ENCODE measurements around the gene CDK3. TPM values are rescaled to one million over a fixed set of nuclear protein-coding genes. Genes with fewer than 3 reads are reported as not detected.

CDK3 gene
- total RNA-seq, result 0.33 and 1.5 TPM in 2 replicates

GRCh38 chr17:76000755-76001521 lies at the start of gene CDK3:
Gene CDK3, plus strand, starts transcription at chr17:76000855. Its CDS starts 571 bp downstream, at chr17:76001426.

GRCh38 chr17:75978938-75979704 lies 21.5 kb upstream of the CDK3 start, which contains the start of the genes ACOX1 and TEN1:
Gene ACOX1, minus strand, starts transcription at chr17:75979166. Its CDS starts 93 bp downstream, at chr17:75979073.
Gene TEN1, plus strand, starts transcription at chr17:75979240. Its CDS starts 6,953 bp downstream, at chr17:75986193.

GRCh38 chr17:76027159-76027839 lies 26.6 kb downstream of the CDK3 start, which contains the start of gene EVPL:
Gene EVPL, minus strand, starts transcription at chr17:76027306. Its CDS starts 108 bp downstream, at chr17:76027198.

Other genes starting within 250 kb of the CDK3 start
- 50.5 and 65.7 TPM in 2 replicates for gene GALK1, start 235.7 kb upstream of the CDK3 start, total RNA-seq
- gene UNK, start 216.0 kb upstream of the CDK3 start, total RNA-seq, result 17.9 and 19.6 TPM in 2 replicates
- 0.76 and 3.9 TPM in 2 replicates for gene UNC13D, start 156.5 kb upstream of the CDK3 start, total RNA-seq
- gene WBP2, start 145.5 kb upstream of the CDK3 start, total RNA-seq, result 28.4 and 51.6 TPM in 2 replicates
- gene TRIM47, start 122.3 kb upstream of the CDK3 start, total RNA-seq, result 61.9 and 66.6 TPM in 2 replicates
- 30.4 and 35.6 TPM in 2 replicates for gene TRIM65, start 103.9 kb upstream of the CDK3 start, total RNA-seq
- 41.0 and 42.8 TPM in 2 replicates for gene MRPL38, start 96.0 kb upstream of the CDK3 start, total RNA-seq
- 5.5 and 7.2 TPM in 2 replicates for gene FBF1, start 59.8 kb upstream of the CDK3 start, total RNA-seq
- 57.5 and 70.3 TPM in 2 replicates for gene ACOX1, start 21.7 kb upstream of the CDK3 start, total RNA-seq
- gene TEN1, start 21.6 kb upstream of the CDK3 start, total RNA-seq, result 18.7 and 21.6 TPM in 2 replicates
- gene EVPL, start 26.5 kb downstream of the CDK3 start, total RNA-seq, result not detected in 2 replicates
- gene SRP68, start 71.7 kb downstream of the CDK3 start, total RNA-seq, result 29.4 and 33.4 TPM in 2 replicates
- gene GALR2, start 73.9 kb downstream of the CDK3 start, total RNA-seq, result not detected in 2 replicates
- not detected in 2 replicates for gene ZACN, start 78.3 kb downstream of the CDK3 start, total RNA-seq
- gene EXOC7, start 102.9 kb downstream of the CDK3 start, total RNA-seq, result 102 and 107 TPM in 2 replicates
- not detected in 2 replicates for gene FOXJ1, start 140.4 kb downstream of the CDK3 start, total RNA-seq
- 0.29 and 0.65 TPM in 2 replicates for gene RNF157, start 239.6 kb downstream of the CDK3 start, total RNA-seq